Measurements from ENCODE around the gene ENO2.

Gene ENO2

GRCh38 chr12:6959805-6960592, 45.6 kb downstream of the ENO2 start:
- TF ChIP-seq CTCF (IDR thresholded peaks at IDR 0.05), result no peak
- H3K27me3 ChIP-seq, result no peaks in the 10 kb centered on the region
- peak in 1 of 2 donors; percentile 65 for DNase-seq
- H3K4me1 ChIP-seq, result peaks cover 0 to 29% (median 14%) of the 10 kb centered on the region in 4 donors
- intact Hi-C loops (cut with DNase I; ENCODE audit: low total_unique reads), result no loop called here
- H3K27ac ChIP-seq, result no peak overlapping the region
- H3K4me3 ChIP-seq, result no peak overlapping the region
- H3K36me3 ChIP-seq, result peaks cover 0 to 28% (median 0%) of the 10 kb centered on the region in 3 donors
- H3K9me3 ChIP-seq, result no peaks in the 10 kb centered on the region

- H3K4me3 ChIP-seq, result peak overlapping the region in 1 of 2 donors; percentile 28
- peak in 1 of 2 donors; percentile 65 for DNase-seq
- peaks cover 0 to 34% (median 14%) of the 10 kb centered on the region in 4 donors for H3K4me1 ChIP-seq
- peaks cover 5 to 28% (median 7%) of the 10 kb centered on the region in 3 donors for H3K36me3 ChIP-seq
- H3K9me3 ChIP-seq, result no peaks in the 10 kb centered on the region
- TF ChIP-seq CTCF (IDR thresholded peaks at IDR 0.05), result no peak
- intact Hi-C loops (cut with DNase I; ENCODE audit: low total_unique reads), result no loop called here
- no peaks in the 10 kb centered on the region for H3K27me3 ChIP-seq
- peak overlapping the region; percentile 50 to 66 for H3K27ac ChIP-seq
Measured at GRCh38 chr12:6960593-6961277, 46.4 kb downstream of the ENO2 start.

- H3K27ac ChIP-seq, result peak overlapping the region; percentile 50 to 66
- intact Hi-C loops (cut with DNase I; ENCODE audit: low total_unique reads), result no loop called here
- no peaks in the 10 kb centered on the region for H3K9me3 ChIP-seq
- no peak for TF ChIP-seq CTCF (IDR thresholded peaks at IDR 0.05)
- DNase-seq, result peak; percentile 56 to 84
- no peaks in the 10 kb centered on the region for H3K27me3 ChIP-seq
- peaks cover 0 to 34% (median 14%) of the 10 kb centered on the region in 4 donors for H3K4me1 ChIP-seq
- H3K4me3 ChIP-seq, result peak overlapping the region in 1 of 2 donors; percentile 28
- H3K36me3 ChIP-seq, result peaks cover 9 to 29% (median 12%) of the 10 kb centered on the region in 3 donors
Measured at GRCh38 chr12:6961278-6961694, 46.9 kb downstream of the ENO2 start.

- DNase-seq, result peak; percentile 57 to 78
- intact Hi-C loops (cut with DNase I; ENCODE audit: low total_unique reads), result no loop called here
- H3K27ac ChIP-seq, result peak overlapping the region; percentile 50 to 66
- no peaks in the 10 kb centered on the region for H3K27me3 ChIP-seq
- H3K36me3 ChIP-seq, result peaks cover 14 to 34% (median 17%) of the 10 kb centered on the region in 3 donors
- TF ChIP-seq CTCF (IDR thresholded peaks at IDR 0.05), result peak in 1 of 2 experiments; percentile 19
- no peaks in the 10 kb centered on the region for H3K9me3 ChIP-seq
- H3K4me3 ChIP-seq, result peak overlapping the region in 1 of 2 donors; percentile 28
- peaks cover 0 to 34% (median 14%) of the 10 kb centered on the region in 4 donors for H3K4me1 ChIP-seq
Measured at GRCh38 chr12:6961695-6962284, 47.4 kb downstream of the ENO2 start.

- peak in 1 of 2 donors; percentile 66 for DNase-seq
- intact Hi-C loops (cut with DNase I; ENCODE audit: low total_unique reads), result no loop called here
- Histone ChIP-seq H3K27ac (peak overlapping the region; percentile 50 to 66), H3K27me3 (no peaks in the 10 kb centered on the region), H3K9me3 (no peaks in the 10 kb centered on the region), H3K4me1 (peaks cover 0 to 34% (median 14%) of the 10 kb centered on the region in 4 donors), H3K4me3 (no peak overlapping the region), H3K36me3 (peaks cover 21 to 39% (median 24%) of the 10 kb centered on the region in 3 donors)
- no peak for TF ChIP-seq CTCF (IDR thresholded peaks at IDR 0.05)
Measured at GRCh38 chr12:6962285-6963015, 48.1 kb downstream of the ENO2 start.

Data from tibial artery (tissue), 4 donors.